Endothelial cell (in vitro differentiated cells): ENCODE results near the gene EEF1B2. TPM values are rescaled to one million over a fixed set of nuclear protein-coding genes. Genes with fewer than 3 reads are reported as not detected.
"Not testable (repeated sequence)": the region's sequence is repeated elsewhere in the genome, so short reads cannot be mapped to it uniquely, and the experiment has no call there.

ENCODE experiments used
- DNase-seq: peaks from one replicate; pipeline ENCODE4 v3.0.0; 2021; ENCODE audit warnings: low spot score
- H3K27ac Mint-ChIP-seq: one replicate; pipeline ENCODE4 v1.8.0; 2021; ENCODE audit warnings: mixed read lengths, inconsistent platforms; ENCODE audit not compliant: unreplicated experiment
- H3K27me3 Mint-ChIP-seq: one replicate; pipeline ENCODE4 v1.8.0; 2021; ENCODE audit warnings: mild to moderate bottlenecking, moderate library complexity, mixed read lengths, inconsistent platforms; ENCODE audit not compliant: unreplicated experiment
- H3K36me3 Mint-ChIP-seq: one replicate; pipeline ENCODE4 v1.8.0; 2021; ENCODE audit warnings: mild to moderate bottlenecking, low read depth, mixed read lengths, inconsistent platforms; ENCODE audit not compliant: unreplicated experiment
- H3K4me1 Mint-ChIP-seq: one replicate; pipeline ENCODE4 v1.8.0; 2021; ENCODE audit warnings: mild to moderate bottlenecking, mixed read lengths, inconsistent platforms; ENCODE audit not compliant: unreplicated experiment
- H3K4me3 Mint-ChIP-seq: one replicate; pipeline ENCODE4 v1.8.0; 2021; ENCODE audit warnings: mild to moderate bottlenecking, mixed read lengths, inconsistent platforms; ENCODE audit not compliant: unreplicated experiment
- H3K9me3 Mint-ChIP-seq: one replicate; pipeline ENCODE4 v1.8.0; 2021; ENCODE audit warnings: mixed read lengths, inconsistent platforms; ENCODE audit not compliant: unreplicated experiment
- total RNA-seq: library from RNA; stranded (reverse); fragmentation: NEBNext Ultra II Directional; extraction: Animal tissue kit (Norgen Biotek cat#: 25700); gene quantifications from one replicate; pipeline ENCODE4 v1.2.1, GENCODE V29; 2021; ENCODE audit not compliant: unreplicated experiment
- TF ChIP-seq, protein P1 (sequence below): fragments of 200-600 bp; sonication (generic); IDR thresholded peaks from one replicate; pipeline ENCODE4 v1.5.0; 2021; ENCODE audit warnings: antibody characterized with exemption; ENCODE audit not compliant: unreplicated experiment

EEF1B2 gene
- total RNA-seq, 1 donor from 2014 or later: 668 TPM

DNA sequence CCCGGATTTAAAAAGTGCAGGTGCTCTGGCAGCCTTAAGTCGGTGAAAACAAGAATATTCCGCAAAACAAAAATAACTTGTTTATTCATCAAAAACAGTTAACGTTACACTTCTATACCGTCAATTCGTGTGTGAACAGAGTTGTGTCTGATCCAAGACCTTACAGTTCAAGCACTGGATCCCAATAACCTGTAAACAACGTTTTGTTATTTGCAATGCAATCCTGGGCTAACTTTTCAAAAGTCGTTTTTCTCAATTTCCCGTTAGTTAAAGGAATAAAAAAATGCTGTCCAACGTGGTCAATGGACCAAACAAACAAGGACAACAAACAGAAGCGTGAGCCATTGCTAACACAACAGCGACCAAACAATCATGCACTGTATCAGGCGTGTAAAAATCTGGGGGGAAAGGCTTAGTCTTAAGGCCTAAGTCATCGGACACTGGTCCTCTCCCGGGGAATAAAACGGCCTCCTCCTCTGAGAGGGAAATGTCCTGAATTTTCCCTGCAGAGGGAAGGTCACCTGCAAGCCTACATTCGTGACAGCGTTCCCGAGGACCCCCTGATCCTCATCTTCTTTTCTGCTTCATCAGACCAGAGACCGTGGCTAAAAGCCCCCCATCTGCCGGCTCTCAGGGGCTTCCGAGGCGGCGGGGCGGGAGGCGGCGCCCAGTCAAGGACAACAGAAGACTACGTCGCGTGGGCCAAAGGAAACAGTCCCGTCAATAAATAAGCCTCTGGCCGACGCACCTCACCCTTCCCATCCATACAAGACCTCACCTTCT lies 941 bp upstream of the EEF1B2 start:
- no peaks in the 10 kb centered on the region for H3K9me3 Mint-ChIP-seq
- peaks cover 16% of the 10 kb centered on the region for H3K4me1 Mint-ChIP-seq
- H3K4me3 Mint-ChIP-seq: peak overlapping the region; percentile 99
- H3K36me3 Mint-ChIP-seq: peaks cover 23% of the 10 kb centered on the region
- peak overlapping the region; percentile 95 for H3K27ac Mint-ChIP-seq
- TF ChIP-seq, protein P1, sequence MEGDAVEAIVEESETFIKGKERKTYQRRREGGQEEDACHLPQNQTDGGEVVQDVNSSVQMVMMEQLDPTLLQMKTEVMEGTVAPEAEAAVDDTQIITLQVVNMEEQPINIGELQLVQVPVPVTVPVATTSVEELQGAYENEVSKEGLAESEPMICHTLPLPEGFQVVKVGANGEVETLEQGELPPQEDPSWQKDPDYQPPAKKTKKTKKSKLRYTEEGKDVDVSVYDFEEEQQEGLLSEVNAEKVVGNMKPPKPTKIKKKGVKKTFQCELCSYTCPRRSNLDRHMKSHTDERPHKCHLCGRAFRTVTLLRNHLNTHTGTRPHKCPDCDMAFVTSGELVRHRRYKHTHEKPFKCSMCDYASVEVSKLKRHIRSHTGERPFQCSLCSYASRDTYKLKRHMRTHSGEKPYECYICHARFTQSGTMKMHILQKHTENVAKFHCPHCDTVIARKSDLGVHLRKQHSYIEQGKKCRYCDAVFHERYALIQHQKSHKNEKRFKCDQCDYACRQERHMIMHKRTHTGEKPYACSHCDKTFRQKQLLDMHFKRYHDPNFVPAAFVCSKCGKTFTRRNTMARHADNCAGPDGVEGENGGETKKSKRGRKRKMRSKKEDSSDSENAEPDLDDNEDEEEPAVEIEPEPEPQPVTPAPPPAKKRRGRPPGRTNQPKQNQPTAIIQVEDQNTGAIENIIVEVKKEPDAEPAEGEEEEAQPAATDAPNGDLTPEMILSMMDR: no peak
- DNase-seq: no peak
- H3K27me3 Mint-ChIP-seq: no peaks in the 10 kb centered on the region

DNA sequence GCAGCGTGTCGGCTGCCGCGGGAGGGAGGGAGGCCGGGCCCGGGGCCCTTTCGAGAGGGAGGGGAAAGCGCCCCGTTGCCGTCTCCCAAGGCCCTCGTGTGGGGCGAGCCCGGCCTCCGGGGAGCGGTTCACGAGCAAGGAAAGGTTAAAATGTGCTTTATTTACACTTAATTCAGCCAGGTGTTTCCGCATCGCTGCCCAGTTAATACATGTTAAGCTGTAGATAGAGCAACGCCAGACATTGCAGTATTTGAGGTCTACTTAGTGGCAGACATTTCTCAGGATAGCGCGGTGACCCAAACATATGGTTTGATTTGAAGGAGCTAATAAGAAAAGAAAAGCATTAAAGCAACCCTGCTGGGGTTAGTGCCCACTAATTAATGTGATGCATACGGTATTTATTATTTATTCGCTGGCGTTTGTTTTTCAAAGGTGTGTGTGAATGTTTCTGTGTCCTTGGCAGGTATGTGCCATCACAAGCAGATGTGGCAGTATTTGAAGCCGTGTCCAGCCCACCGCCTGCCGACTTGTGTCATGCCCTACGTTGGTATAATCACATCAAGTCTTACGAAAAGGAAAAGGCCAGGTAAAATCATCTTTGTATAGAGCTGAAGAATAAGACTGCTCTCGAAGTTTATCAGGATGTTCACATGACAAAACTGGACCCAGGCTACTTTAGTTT lies 571 bp downstream of the EEF1B2 start:
- Mint-ChIP-seq H3K36me3 (peaks cover 23% of the 10 kb centered on the region), H3K4me3 (peak overlapping the region; percentile 99), H3K27me3 (no peaks in the 10 kb centered on the region), H3K4me1 (peaks cover 16% of the 10 kb centered on the region), H3K27ac (peak overlapping the region; percentile 74), H3K9me3 (no peaks in the 10 kb centered on the region)
- TF ChIP-seq, protein P1: no peak
- no peak for DNase-seq

DNA sequence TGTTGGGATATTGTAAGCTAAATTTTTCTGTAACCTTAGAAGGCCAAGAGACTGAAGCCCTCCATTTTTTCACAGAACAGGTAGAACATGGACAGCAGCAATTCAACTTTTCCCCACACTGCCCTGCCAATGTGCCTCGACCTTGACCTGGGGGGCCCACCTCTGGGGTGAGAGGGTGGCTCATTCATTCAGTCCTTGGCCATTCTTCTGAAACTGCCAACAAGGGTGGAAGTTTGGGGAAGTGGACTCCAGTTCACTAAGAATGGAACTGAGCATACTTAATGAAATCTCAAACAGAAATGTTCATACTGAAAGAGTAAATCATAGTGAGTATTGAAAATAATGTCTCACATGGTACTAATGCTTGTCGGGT lies 1.1 kb downstream of the EEF1B2 start:
- Mint-ChIP-seq H3K9me3 (no peaks in the 10 kb centered on the region), H3K27ac (peak overlapping the region; percentile 3), H3K4me1 (peaks cover 16% of the 10 kb centered on the region), H3K27me3 (no peaks in the 10 kb centered on the region), H3K4me3 (peak overlapping the region; percentile 99), H3K36me3 (peaks cover 23% of the 10 kb centered on the region)
- TF ChIP-seq, protein P1: no peak
- DNase-seq: no peak

DNA sequence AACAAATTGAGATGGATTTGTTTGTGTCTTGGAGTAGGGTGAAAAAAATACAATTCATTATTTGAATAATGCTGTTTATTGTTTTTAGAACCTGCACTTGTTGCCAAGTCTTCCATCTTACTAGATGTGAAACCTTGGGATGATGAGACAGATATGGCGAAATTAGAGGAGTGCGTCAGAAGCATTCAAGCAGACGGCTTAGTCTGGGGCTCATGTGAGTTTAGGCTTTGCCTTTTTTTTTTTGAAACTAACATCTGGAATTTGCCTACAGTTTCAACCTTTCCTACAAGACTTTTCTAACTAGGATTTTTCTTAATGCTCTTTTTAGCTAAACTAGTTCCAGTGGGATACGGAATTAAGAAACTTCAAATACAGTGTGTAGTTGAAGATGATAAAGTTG lies 2.7 kb downstream of the EEF1B2 start:
- H3K27ac Mint-ChIP-seq, DNase-seq, H3K27me3 Mint-ChIP-seq, H3K9me3 Mint-ChIP-seq: not testable (repeated sequence)
- H3K36me3 Mint-ChIP-seq: peaks cover 28% of the 10 kb centered on the region
- peak overlapping the region; percentile 31 for H3K4me3 Mint-ChIP-seq
- H3K4me1 Mint-ChIP-seq: peaks cover 16% of the 10 kb centered on the region

DNA sequence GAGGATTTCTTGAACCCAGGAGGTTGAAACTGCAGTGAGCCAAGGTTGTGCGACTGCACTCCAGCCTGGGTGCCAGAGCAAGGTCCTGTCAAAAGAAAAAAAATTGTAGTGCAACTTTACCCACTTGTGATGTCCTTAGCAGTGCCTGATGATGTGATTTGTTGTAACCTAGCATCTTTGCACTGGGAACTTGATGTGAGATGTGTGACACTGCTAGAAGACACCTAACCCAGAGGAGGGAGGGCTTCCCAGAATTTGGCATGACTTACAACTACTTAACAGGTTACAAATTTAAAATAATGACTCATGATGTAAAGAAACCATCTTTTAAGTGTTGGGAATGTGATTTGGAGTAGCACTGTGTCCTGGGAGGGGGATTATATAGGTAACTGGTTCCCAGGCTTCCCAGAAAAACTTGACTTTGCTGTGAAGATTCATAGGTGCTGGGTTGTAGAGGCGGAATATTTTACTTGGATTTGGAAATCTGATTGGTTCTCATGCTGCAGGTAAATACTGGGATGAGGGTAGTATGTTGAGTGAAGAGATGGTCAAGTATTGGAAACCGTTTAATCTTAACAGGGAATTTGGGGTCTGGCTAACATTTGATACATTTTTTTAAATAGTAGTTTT lies 3.7 kb downstream of the EEF1B2 start:
- peak overlapping the region; percentile 23 for H3K4me3 Mint-ChIP-seq

More for the DNA sequence above, 3.7 kb downstream of the EEF1B2 start:
- peaks cover 25% of the 10 kb centered on the region for H3K36me3 Mint-ChIP-seq
- H3K27ac Mint-ChIP-seq: no peak overlapping the region
- H3K4me1 Mint-ChIP-seq: peaks cover 13% of the 10 kb centered on the region
- no peaks in the 10 kb centered on the region for H3K9me3 Mint-ChIP-seq
- DNase-seq: no peak
- TF ChIP-seq, protein P1: no peak
- H3K27me3 Mint-ChIP-seq: no peaks in the 10 kb centered on the region
